ENCODE results near the gene DOCK3. TPM values are rescaled to one million over a fixed set of nuclear protein-coding genes. Genes with fewer than 3 reads are reported as not detected.

The DOCK3 gene
- total RNA-seq, 1 experiment from 2014 or later, result 0.15 TPM

DNA sequence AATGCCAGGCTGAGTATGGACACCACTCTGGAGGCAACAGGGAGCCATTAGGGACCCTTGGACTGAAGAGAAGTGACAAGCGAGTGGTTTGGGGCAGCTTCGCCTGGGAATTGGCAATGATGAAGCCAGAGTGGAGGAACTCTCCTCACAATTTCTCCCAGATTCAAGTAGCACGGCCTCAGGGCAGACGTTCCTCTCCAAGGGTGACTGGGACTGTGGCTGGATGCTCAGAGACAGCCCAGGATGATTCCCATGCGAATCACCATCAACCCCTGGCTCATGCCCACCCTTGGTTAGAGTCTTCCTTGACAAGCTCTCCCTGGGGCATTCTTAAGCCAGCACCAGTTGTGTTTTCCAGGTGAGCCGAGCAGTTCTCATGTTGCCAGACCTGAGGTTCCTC lies 16.3 kb upstream of the DOCK3 start:
- H3K4me1 ChIP-seq (ENCODE audit: insufficient read depth, low read length), result no peaks in the 10 kb centered on the region
- H3F3A ChIP-seq (ENCODE audit: low read length, unreplicated experiment), result no peaks in the 10 kb centered on the region
- TF ChIP-seq, protein P1, sequence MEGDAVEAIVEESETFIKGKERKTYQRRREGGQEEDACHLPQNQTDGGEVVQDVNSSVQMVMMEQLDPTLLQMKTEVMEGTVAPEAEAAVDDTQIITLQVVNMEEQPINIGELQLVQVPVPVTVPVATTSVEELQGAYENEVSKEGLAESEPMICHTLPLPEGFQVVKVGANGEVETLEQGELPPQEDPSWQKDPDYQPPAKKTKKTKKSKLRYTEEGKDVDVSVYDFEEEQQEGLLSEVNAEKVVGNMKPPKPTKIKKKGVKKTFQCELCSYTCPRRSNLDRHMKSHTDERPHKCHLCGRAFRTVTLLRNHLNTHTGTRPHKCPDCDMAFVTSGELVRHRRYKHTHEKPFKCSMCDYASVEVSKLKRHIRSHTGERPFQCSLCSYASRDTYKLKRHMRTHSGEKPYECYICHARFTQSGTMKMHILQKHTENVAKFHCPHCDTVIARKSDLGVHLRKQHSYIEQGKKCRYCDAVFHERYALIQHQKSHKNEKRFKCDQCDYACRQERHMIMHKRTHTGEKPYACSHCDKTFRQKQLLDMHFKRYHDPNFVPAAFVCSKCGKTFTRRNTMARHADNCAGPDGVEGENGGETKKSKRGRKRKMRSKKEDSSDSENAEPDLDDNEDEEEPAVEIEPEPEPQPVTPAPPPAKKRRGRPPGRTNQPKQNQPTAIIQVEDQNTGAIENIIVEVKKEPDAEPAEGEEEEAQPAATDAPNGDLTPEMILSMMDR (conservative IDR thresholded peaks at IDR 0.05; ENCODE audit: low read depth, low read length), result no peak
- TF ChIP-seq EZH2phosphoT487 (IDR thresholded peaks at IDR 0.05; ENCODE audit: borderline replicate concordance, low read length) (no peak), EZH2 (IDR thresholded peaks at IDR 0.05; ENCODE audit: low read length, unreplicated experiment) (no peak)
- no peak overlapping the region for H3K9ac ChIP-seq (ENCODE audit: low read length)
- ATAC-seq (peak; percentile 12; the same call in 1 of the 2 replicates), DNase-seq (peak; percentile 69)
- H3K9me3 ChIP-seq (ENCODE audit: low read length), result no peaks in the 10 kb centered on the region
- H4K20me1 ChIP-seq (ENCODE audit: low read length), result no peaks in the 10 kb centered on the region
- no peak overlapping the region for H3K4me3 ChIP-seq (ENCODE audit: low read length)
- H3K9me2 ChIP-seq (replicated peaks; ENCODE audit: low read length), result no peaks in the 10 kb centered on the region
- no peak overlapping the region for H3K27ac ChIP-seq (ENCODE audit: low read length)
- H2AFZ ChIP-seq (ENCODE audit: low read length), result no peak overlapping the region
- H3K27me3 ChIP-seq (ENCODE audit: low read length), result no peaks in the 10 kb centered on the region
- intact Hi-C loops (cut with micrococcal nuclease), result no loop called here
- H3K4me2 ChIP-seq (ENCODE audit: low read length), result no peak overlapping the region
- no TSS peak for BruUV-seq (replicated peaks)
- no peaks in the 10 kb centered on the region for H3K79me2 ChIP-seq (ENCODE audit: low read length)
- ChIA-PET CTCF (no interaction called here), POLR2A (ENCODE audit: unreplicated experiment) (no interaction called here)
- no peaks in the 10 kb centered on the region for H3K36me3 ChIP-seq (ENCODE audit: low read depth, low read length)

- Histone ChIP-seq H3K9me3 (ENCODE audit: low read length) (no peaks in the 10 kb centered on the region), H3K27ac (ENCODE audit: low read length) (no peak overlapping the region), H2AFZ (ENCODE audit: low read length) (no peak overlapping the region), H3K4me3 (ENCODE audit: low read length) (no peak overlapping the region), H3K36me3 (ENCODE audit: low read depth, low read length) (no peaks in the 10 kb centered on the region), H3K27me3 (ENCODE audit: low read length) (no peaks in the 10 kb centered on the region), H3K79me2 (ENCODE audit: low read length) (no peaks in the 10 kb centered on the region), H3K4me2 (ENCODE audit: low read length) (no peak overlapping the region), H4K20me1 (ENCODE audit: low read length) (no peaks in the 10 kb centered on the region), H3F3A (ENCODE audit: low read length, unreplicated experiment) (no peaks in the 10 kb centered on the region), H3K9me2 (replicated peaks; ENCODE audit: low read length) (no peaks in the 10 kb centered on the region), H3K4me1 (ENCODE audit: insufficient read depth, low read length) (no peaks in the 10 kb centered on the region), H3K9ac (ENCODE audit: low read length) (no peak overlapping the region)
- POLR2A ChIA-PET (ENCODE audit: unreplicated experiment), result no interaction called here
- TF ChIP-seq EZH2 (IDR thresholded peaks at IDR 0.05; ENCODE audit: low read length, unreplicated experiment), result no peak
- TF ChIP-seq EZH2phosphoT487 (IDR thresholded peaks at IDR 0.05; ENCODE audit: borderline replicate concordance, low read length), result no peak
- TF ChIP-seq, protein P1 (conservative IDR thresholded peaks at IDR 0.05; ENCODE audit: low read depth, low read length), result no peak
- CTCF ChIA-PET, result no interaction called here
- DNase-seq, result no peak
- ATAC-seq, result no peak
- intact Hi-C loops (cut with micrococcal nuclease), result no loop called here
- BruUV-seq (replicated peaks), result no TSS peak
Observed at GRCh38 chr3:50658831-50659230, 15.9 kb upstream of the DOCK3 start.

- no peak for TF ChIP-seq EZH2phosphoT487 (IDR thresholded peaks at IDR 0.05; ENCODE audit: borderline replicate concordance, low read length)
- TF ChIP-seq, protein P1 (conservative IDR thresholded peaks at IDR 0.05; ENCODE audit: low read depth, low read length), result no peak
- TF ChIP-seq EZH2 (IDR thresholded peaks at IDR 0.05; ENCODE audit: low read length, unreplicated experiment), result no peak
- H3K27me3 ChIP-seq (ENCODE audit: low read length), result no peaks in the 10 kb centered on the region
- ChIA-PET POLR2A (ENCODE audit: unreplicated experiment) (no interaction called here), CTCF (no interaction called here)
- no peaks in the 10 kb centered on the region for H3K9me2 ChIP-seq (replicated peaks; ENCODE audit: low read length)
- H3K4me1 ChIP-seq (ENCODE audit: insufficient read depth, low read length), result no peaks in the 10 kb centered on the region
- no peak overlapping the region for H3K4me2 ChIP-seq (ENCODE audit: low read length)
- DNase-seq (no peak), ATAC-seq (no peak)
- H3K9me3 ChIP-seq (ENCODE audit: low read length), result no peaks in the 10 kb centered on the region
- H3K9ac ChIP-seq (ENCODE audit: low read length), result no peak overlapping the region
- H3F3A ChIP-seq (ENCODE audit: low read length, unreplicated experiment), result no peaks in the 10 kb centered on the region
- intact Hi-C loops (cut with micrococcal nuclease), result no loop called here
- no peaks in the 10 kb centered on the region for H3K79me2 ChIP-seq (ENCODE audit: low read length)
- H3K27ac ChIP-seq (ENCODE audit: low read length), result no peak overlapping the region
- H4K20me1 ChIP-seq (ENCODE audit: low read length), result no peaks in the 10 kb centered on the region
- H2AFZ ChIP-seq (ENCODE audit: low read length), result no peak overlapping the region
- no peak overlapping the region for H3K4me3 ChIP-seq (ENCODE audit: low read length)
- H3K36me3 ChIP-seq (ENCODE audit: low read depth, low read length), result no peaks in the 10 kb centered on the region
- no TSS peak for BruUV-seq (replicated peaks)
Observed at GRCh38 chr3:50660386-50660785, 14.3 kb upstream of the DOCK3 start.

All from PC-3 (cell line).